Fibroblast of lung (primary cell): ENCODE measurements around the gene MFSD2A.

Source experiments
- EZH2 ChIP-seq: IDR thresholded peaks from 2 replicates; pipeline ENCODE4 v1.5.1; 2012; ENCODE audit warnings: low read length, control low read depth, mild to moderate bottlenecking; ENCODE audit errors: missing control alignments
- TF ChIP-seq, protein P1 (sequence below), 2 donors: IDR thresholded peaks in 1 of 2; conservative IDR thresholded peaks in 1 of 2; 1 replicate in 1 of 2; 2 replicates in 1 of 2; pipeline ENCODE4 v1.5.1; 2011 to 2012; ENCODE audit warnings: low read length in 2 of 2, control low read depth in 1 of 2, inconsistent platforms in 1 of 2, low read depth in 1 of 2, mild to moderate bottlenecking in 1 of 2

DNA sequence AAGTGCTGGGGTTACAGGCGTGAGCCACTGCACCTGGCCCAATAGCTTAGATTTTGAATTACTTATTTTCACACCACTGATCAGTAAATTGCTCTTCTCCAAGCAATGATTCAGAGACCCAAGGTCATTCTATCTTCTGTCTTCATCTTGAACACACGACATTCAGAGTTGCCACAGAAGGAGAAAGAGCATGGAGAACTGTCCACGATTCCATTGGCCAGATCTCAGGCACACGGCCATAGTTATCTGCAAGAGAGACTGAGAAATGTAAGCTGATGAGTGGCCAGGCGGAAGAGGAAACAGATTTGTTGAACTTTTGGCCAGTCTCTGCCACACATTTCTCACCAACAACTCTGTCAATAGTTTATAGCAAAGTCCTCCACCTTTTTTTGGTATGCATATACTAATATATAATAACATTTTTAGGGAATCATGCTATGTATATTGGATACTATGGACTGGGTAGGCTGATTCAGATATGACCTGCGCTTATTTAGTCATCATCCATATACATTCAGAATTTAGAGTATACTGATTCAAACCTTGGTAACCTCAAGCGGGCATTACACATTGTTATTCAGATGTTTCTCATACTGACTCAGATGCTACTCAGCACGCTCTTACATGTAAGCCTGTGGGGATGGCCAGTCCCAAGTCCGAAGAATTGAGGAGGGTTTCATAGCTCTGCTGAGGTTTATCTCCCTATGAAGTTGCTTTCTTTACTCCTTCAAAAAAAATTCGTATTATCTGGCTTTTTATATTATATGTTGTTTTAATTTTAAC, 60.1 kb downstream of the MFSD2A start:
- TF ChIP-seq, protein P1, sequence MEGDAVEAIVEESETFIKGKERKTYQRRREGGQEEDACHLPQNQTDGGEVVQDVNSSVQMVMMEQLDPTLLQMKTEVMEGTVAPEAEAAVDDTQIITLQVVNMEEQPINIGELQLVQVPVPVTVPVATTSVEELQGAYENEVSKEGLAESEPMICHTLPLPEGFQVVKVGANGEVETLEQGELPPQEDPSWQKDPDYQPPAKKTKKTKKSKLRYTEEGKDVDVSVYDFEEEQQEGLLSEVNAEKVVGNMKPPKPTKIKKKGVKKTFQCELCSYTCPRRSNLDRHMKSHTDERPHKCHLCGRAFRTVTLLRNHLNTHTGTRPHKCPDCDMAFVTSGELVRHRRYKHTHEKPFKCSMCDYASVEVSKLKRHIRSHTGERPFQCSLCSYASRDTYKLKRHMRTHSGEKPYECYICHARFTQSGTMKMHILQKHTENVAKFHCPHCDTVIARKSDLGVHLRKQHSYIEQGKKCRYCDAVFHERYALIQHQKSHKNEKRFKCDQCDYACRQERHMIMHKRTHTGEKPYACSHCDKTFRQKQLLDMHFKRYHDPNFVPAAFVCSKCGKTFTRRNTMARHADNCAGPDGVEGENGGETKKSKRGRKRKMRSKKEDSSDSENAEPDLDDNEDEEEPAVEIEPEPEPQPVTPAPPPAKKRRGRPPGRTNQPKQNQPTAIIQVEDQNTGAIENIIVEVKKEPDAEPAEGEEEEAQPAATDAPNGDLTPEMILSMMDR (conservative IDR thresholded peaks at IDR 0.05 in 1 of 2, IDR thresholded peaks at IDR 0.05 in 1 of 2; ENCODE audit: low read depth in 1 of 2, low read length in 2 of 2), result no peak
- no peak for TF ChIP-seq EZH2
